K562 (cell line): ENCODE measurements around the gene SLC22A12. TPM values are rescaled to one million over a fixed set of nuclear protein-coding genes. Genes with fewer than 3 reads are reported as not detected.

ENCODE experiments used
- ATAC-seq: fragments of 200-7000 bp; cut with Tn5 transposase; 3 replicates; pipeline ENCODE4 v1.9.1; 2020; ENCODE audit warnings: moderate library complexity
- BruUV-seq: library from RNA; stranded (reverse); fragments of 400-500 nt; replicated peaks from 2 replicates; lab custom pipeline; 2021; lab: Mats Ljungman, UMichigan
- CTCF ChIA-PET: fragments of 300-600 bp; formaldehyde crosslinking; extraction: SDS; loops from one replicate; lab custom pipeline; 2021; ENCODE audit warnings: low intra/inter-chr PET ratio; lab: Yijun Ruan, JAX
- POLR2A ChIA-PET: fragments of 300-600, 350-650 bp; sonication (Branson Sonifier 250); formaldehyde crosslinking; extraction: SDS; loops from one replicate; lab custom pipeline; 2021; ENCODE audit warnings: antibody characterized with exemption, inconsistent platforms; lab: Yijun Ruan, JAX
- DNase-seq, 4 experiments: peaks; one replicate each; pipeline versions ENCODE4 v3.0.0 to v3.0.0-alpha.2; 2011 to 2018; ENCODE audit warnings: low spot score in 3 of 4, mixed read lengths in 3 of 4; ENCODE audit errors: extremely low read depth in 1 of 4
- FAIRE-seq: peaks from 2 replicates; lab custom pipeline; 2011; peaks lifted over from hg19 to GRCh38; lab: Jason Lieb, UNC
- H2AFZ ChIP-seq: 2 replicates; pipeline ENCODE4 v1.6.0; 2011; ENCODE audit warnings: low read depth, low read length, control low read depth, inconsistent platforms
- H3K27ac ChIP-seq: fragments of 200-600 bp; 3 replicates; pipeline ENCODE4 v1.8.0; 2011; ENCODE audit warnings: low read depth, mild to moderate bottlenecking, control low read depth, inconsistent platforms, low read length, moderate library complexity, mixed read lengths; ENCODE audit errors: extremely low read depth
- H3K27me3 ChIP-seq, 2 experiments: fragments of 300-600 bp in 1 of 2; 2 replicates in 1 of 2; 3 replicates in 1 of 2; pipeline versions ENCODE4 v1.6.0 to v1.8.0; 2011; ENCODE audit warnings: inconsistent platforms in 2 of 2, low read length in 2 of 2, mild to moderate bottlenecking in 1 of 2, mixed read lengths in 1 of 2, moderate library complexity in 1 of 2; ENCODE audit not compliant: control insufficient read depth in 2 of 2, insufficient read depth in 2 of 2
- H3K36me3 ChIP-seq: fragments of 300-600 bp; 3 replicates; pipeline ENCODE4 v1.8.0; 2011; ENCODE audit warnings: mild to moderate bottlenecking, low read length, inconsistent platforms; ENCODE audit not compliant: control insufficient read depth, insufficient read depth
- H3K4me1 ChIP-seq, 2 experiments: fragments of 200-600 bp in 1 of 2; replicated peaks in 1 of 2; 2 replicates in 1 of 2; 3 replicates in 1 of 2; pipeline versions ENCODE4 v1.5.1 to v1.8.0; 2011; ENCODE audit warnings: inconsistent platforms in 2 of 2, low read length in 2 of 2, mild to moderate bottlenecking in 1 of 2, mixed read lengths in 1 of 2, moderate library complexity in 1 of 2; ENCODE audit not compliant: control insufficient read depth in 2 of 2, insufficient read depth in 2 of 2
- H3K4me2 ChIP-seq: 2 replicates; pipeline ENCODE4 v1.6.1; 2011; ENCODE audit warnings: low read length, control low read depth, inconsistent platforms, mixed read lengths; ENCODE audit not compliant: insufficient read depth
- H3K4me3 ChIP-seq: fragments of 200-600 bp; sonication (generic), shearing (Covaris generic); 2 replicates; pipeline ENCODE4 v1.5.1; 2016; ENCODE audit warnings: control low read depth, inconsistent platforms
- H3K79me2 ChIP-seq: fragments of 200-600 bp; 3 replicates; pipeline ENCODE4 v1.8.0; 2011; ENCODE audit warnings: low read length, inconsistent platforms; ENCODE audit not compliant: control insufficient read depth, insufficient read depth
- H3K9ac ChIP-seq, 2 experiments: 2 replicates each; pipeline versions ENCODE4 v1.6.0 to v1.6.1; 2011; ENCODE audit warnings: low read depth in 2 of 2, low read length in 2 of 2, control low read depth in 1 of 2, inconsistent platforms in 1 of 2, mild to moderate bottlenecking in 1 of 2, mixed read lengths in 1 of 2; ENCODE audit not compliant: insufficient read depth in 1 of 2
- H3K9me1 ChIP-seq: one replicate; pipeline ENCODE4 v1.6.0; 2011; ENCODE audit warnings: inconsistent platforms, mild to moderate bottlenecking, low read length, moderate library complexity; ENCODE audit not compliant: control insufficient read depth, insufficient read depth
- H3K9me3 ChIP-seq: replicated peaks from 2 replicates; pipeline ENCODE4 v1.5.1; 2011; ENCODE audit warnings: low read depth, low read length, inconsistent platforms; ENCODE audit not compliant: control insufficient read depth, insufficient read depth
- H4K20me1 ChIP-seq: replicated peaks from 2 replicates; pipeline ENCODE4 v1.6.1; 2011; ENCODE audit warnings: low read length, inconsistent platforms, mixed read lengths; ENCODE audit not compliant: control insufficient read depth, insufficient read depth
- DEAF1 ChIP-seq: fragments of 450-650 bp; formaldehyde crosslinking; IDR thresholded peaks from 2 replicates; pipeline ENCODE4 v1.4.0; 2020; ENCODE audit warnings: mild to moderate bottlenecking, moderate library complexity
- E4F1 ChIP-seq: fragments of 250-450 bp; sonication (Bioruptor Pico); IDR thresholded peaks from 2 replicates; pipeline ENCODE4 v1.5.0; 2021; ENCODE audit warnings: mild to moderate bottlenecking, borderline replicate concordance
- ILK ChIP-seq: fragments of 450-650 bp; IDR thresholded peaks from 2 replicates; pipeline ENCODE4 v1.6.1; 2016; ENCODE audit warnings: missing genetic modification characterization, low read depth, mild to moderate bottlenecking, missing compliant biosample characterization, moderate library complexity, borderline replicate concordance
- MTA1 ChIP-seq: fragments of 450-650 bp; IDR thresholded peaks from 2 replicates; pipeline ENCODE4 v1.6.1; 2017; ENCODE audit warnings: borderline replicate concordance
- NFIX ChIP-seq: fragments of 250-450 bp; sonication (Bioruptor Pico); IDR thresholded peaks from 2 replicates; pipeline ENCODE4 v1.4.0; 2020; ENCODE audit warnings: low read depth, mild to moderate bottlenecking, moderate library complexity
- ZNF197 ChIP-seq: fragments of 200-800 bp; sonication (Bioruptor generic); IDR thresholded peaks from 2 replicates; pipeline ENCODE4 v1.6.1; 2016; ENCODE audit warnings: low read depth, missing genetic modification characterization, missing compliant biosample characterization
- ZNF232 ChIP-seq: sonication (generic); formaldehyde crosslinking; IDR thresholded peaks from 2 replicates; pipeline ENCODE4 v1.8.0; 2022; ENCODE audit warnings: mild to moderate bottlenecking, missing genetic modification reagents
- WGBS: fragments of 100-300 bp; shearing (Covaris generic); methylation state at CpG from one replicate; pipeline ENCODE4 v1.1.6; 2016; ENCODE audit warnings: low coverage, mixed read lengths; ENCODE audit not compliant: insufficient coverage; ENCODE audit errors: missing lambda C conversion rate; 5-methylcytosine and 5-hydroxymethylcytosine counted together
- in situ Hi-C: fragments of 300-500 bp; cut with MboI; formaldehyde crosslinking; loops from 4 replicates; pipeline ENCODE4 v1.15.0; 2018; ENCODE audit warnings: inconsistent platforms, mixed read lengths
- intact Hi-C: fragments of 100-400 bp; cut with micrococcal nuclease; formaldehyde crosslinking; loops from 2 replicates; pipeline ENCODE4 v1.14.2; 2022
- polyA plus RNA-seq, 8 experiments: library from polyadenylated mRNA; depleted of rRNA in 4 of 8; stranded (reverse) in 5 of 8; unstranded in 3 of 8; fragments of >200 nt; fragmentation: Nextera tagmentation in 2 of 8; fragmentation: Illumina TruSeq in 1 of 8; extraction: Ambion mirVana in 2 of 8; extraction: Trizol in 1 of 8; gene quantifications; 2 replicates each; pipeline versions ENCODE4 v1.2.1 to v1.2.3, GENCODE V29; 2011 to 2014; ENCODE audit warnings: inconsistent platforms in 1 of 8, missing spikeins in 1 of 8
- total RNA-seq, 7 experiments: library from RNA; depleted of rRNA in 6 of 7; stranded (reverse); fragments of >200 nt in 6 of 7; fragmentation: Illumina TruSeq in 2 of 7; extraction: Trizol in 2 of 7; gene quantifications; 2 replicates each; pipeline versions ENCODE4 v1.2.1 to v1.2.3, GENCODE V29; 2011 to 2021; ENCODE audit warnings: low replicate concordance in 1 of 7

The SLC22A12 gene
- total and polyA plus RNA-seq, 9 of the 15 experiments (the other 6 are each of a cell fraction or from before 2014, with no cell fraction given), result not detected

DNA sequence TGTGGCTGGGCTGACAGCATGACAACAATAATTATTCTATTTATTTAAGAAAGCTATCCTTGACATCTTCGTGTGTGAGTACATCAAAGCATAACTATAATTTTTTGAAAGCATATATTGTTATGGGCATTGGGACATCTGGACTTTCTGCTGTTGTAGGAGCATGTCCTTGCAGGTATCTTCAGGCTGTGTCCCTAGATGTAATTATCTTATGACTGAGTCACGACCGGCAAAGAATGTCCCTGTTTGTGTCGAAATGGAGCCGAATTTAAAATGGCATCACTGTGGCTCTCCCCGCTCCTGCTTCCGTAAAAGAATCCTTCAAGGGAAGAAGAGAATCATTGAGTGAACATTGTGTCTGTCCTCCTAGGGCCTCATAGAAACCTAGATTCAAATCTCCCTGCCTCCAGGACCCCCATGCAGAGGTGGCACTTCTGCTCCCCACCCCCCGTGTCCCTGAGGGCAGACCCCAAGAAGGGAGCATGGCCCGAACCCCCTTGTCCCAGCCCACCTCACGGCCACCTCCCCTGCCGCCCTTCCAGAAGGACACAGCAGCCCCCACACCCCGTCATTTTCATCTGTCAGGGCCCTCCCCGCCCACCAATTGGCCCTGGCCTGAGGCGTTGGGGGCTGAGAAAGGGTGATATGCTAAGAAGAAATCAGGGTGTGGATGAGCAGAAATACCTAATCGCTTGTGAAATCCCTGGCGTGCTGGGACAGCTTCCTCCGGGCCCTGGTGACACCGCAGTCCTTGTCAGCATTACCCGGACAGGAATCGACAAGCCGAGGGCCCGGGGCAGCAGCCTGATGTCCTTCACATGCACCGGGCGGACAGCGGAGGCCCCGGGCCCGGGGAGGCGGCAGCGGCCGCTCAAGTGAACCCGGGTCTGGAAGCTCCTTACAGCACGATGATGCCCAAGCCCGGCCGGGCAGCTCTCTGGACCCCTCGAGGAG lies 48.6 kb upstream of the SLC22A12 start:
- no peak overlapping the region for H2AFZ ChIP-seq
- peaks cover 0 to 10% of the 10 kb centered on the region in 2 experiments; a peak in 1 of 5 replicates for H3K4me1 ChIP-seq
- no peaks in the 10 kb centered on the region; the same call in 1 of the 2 replicates for H4K20me1 ChIP-seq
- H3K79me2 ChIP-seq, result no peaks in the 10 kb centered on the region
- 7% methylated on average over 32 of the region's 35 CpGs for WGBS
- in situ Hi-C loops (no loop called here), intact Hi-C loops (no loop called here)
- H3K4me2 ChIP-seq, result no peak overlapping the region
- no peak overlapping the region for H3K27ac ChIP-seq
- ATAC-seq, result no peak
- ChIA-PET CTCF (no interaction called here), POLR2A (interaction anchor here (0.6 to 0.7 kb wide), 2 partner anchors 67 to 183 kb away, joined by 3 read pairs; no protein-coding TSS in a partner anchor)
- H3K27me3 ChIP-seq, result peaks cover 43 to 83% of the 10 kb centered on the region in 2 experiments
- no peaks in the 10 kb centered on the region for H3K9me1 ChIP-seq
- DNase-seq, result no peak
- no peak for FAIRE-seq
- no TSS peak for BruUV-seq
- TF ChIP-seq ZNF232 (CRISPR knock-in tag), result no peak
- H3K9me3 ChIP-seq, result no peaks in the 10 kb centered on the region
- no peaks in the 10 kb centered on the region for H3K36me3 ChIP-seq
- H3K9ac ChIP-seq, result no peak overlapping the region
- H3K4me3 ChIP-seq, result no peak overlapping the region

DNA sequence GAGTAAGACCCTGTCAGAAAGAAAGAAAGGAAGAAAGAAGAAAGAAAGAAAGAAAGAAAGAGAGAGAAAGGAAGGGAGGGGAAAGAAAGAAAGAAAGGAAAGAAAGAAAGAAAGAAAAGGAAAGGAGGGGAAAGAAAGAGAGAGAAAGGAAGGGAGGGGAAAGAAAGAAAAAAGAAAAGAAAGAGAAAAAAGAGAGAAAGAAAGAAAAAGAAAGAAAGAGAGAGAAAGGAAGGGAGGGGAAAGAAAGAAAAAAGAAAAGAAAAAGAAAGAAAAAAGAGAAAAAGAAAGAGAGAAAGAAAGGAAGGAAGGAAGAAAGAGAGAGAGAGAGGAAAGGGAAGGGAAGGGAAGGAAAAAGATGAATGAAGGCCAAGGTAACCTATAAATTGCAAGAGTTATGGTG lies 47.2 kb upstream of the SLC22A12 start:
- ChIA-PET POLR2A (no interaction called here), CTCF (interaction anchor here (0.6 kb wide), 1 partner anchor 173 kb away, joined by 4 read pairs; no protein-coding TSS in a partner anchor)
- FAIRE-seq (no peak), ATAC-seq (no peak), DNase-seq (no peak)
- Histone ChIP-seq H3K9me3 (no peaks in the 10 kb centered on the region), H3K4me1 (peaks cover 0 to 6% of the 10 kb centered on the region in 2 experiments; a peak in 1 of 5 replicates), H3K9me1 (no peaks in the 10 kb centered on the region), H3K27me3 (peaks cover 37 to 83% of the 10 kb centered on the region in 2 experiments), H3K9ac (no peak overlapping the region), H3K27ac (no peak overlapping the region), H2AFZ (no peak overlapping the region), H3K79me2 (no peaks in the 10 kb centered on the region), H3K4me3 (no peak overlapping the region), H3K36me3 (no peaks in the 10 kb centered on the region), H4K20me1 (no peaks in the 10 kb centered on the region; the same call in 1 of the 2 replicates), H3K4me2 (no peak overlapping the region)
- intact Hi-C loops, result no loop called here
- in situ Hi-C loops, result no loop called here
- no TSS peak for BruUV-seq
- TF ChIP-seq DEAF1 (CRISPR knock-in tag) (no peak), ZNF197 (no peak), MTA1 (peak; percentile 21; the same call in 1 of the 2 replicates), E4F1 (CRISPR knock-in tag) (no peak), ILK (no peak), NFIX (no peak)
